Stomach (tissue), 4 donors: ENCODE results near the gene SPATA31D1.

Source experiments
- CTCF ChIP-seq, 7 experiments: fragments of 450-650 bp in 4 of 7; fragments of 200-600 bp in 3 of 7; sonication (generic) in 3 of 7; IDR thresholded peaks; one replicate each; pipeline ENCODE4 v1.5.1; 2016 to 2019; ENCODE audit warnings: antibody characterized with exemption in 7 of 7, control low read depth in 2 of 7, mild to moderate bottlenecking in 1 of 7
- EP300 ChIP-seq: sonication (generic); formaldehyde crosslinking; IDR thresholded peaks from one replicate; pipeline ENCODE4 v1.6.1; 2017; ENCODE audit warnings: antibody characterized with exemption
- POLR2A ChIP-seq, 4 donors: fragments of 450-650 bp; IDR thresholded peaks; one replicate each; pipeline ENCODE4 v1.6.1; 2016; ENCODE audit warnings: antibody characterized with exemption in 4 of 4, control low read depth in 2 of 4, mild to moderate bottlenecking in 1 of 4, moderate library complexity in 1 of 4

GRCh38 chr9:82031538-82032280 is 43.1 kb downstream of the SPATA31D1 start:
- TF ChIP-seq POLR2A (IDR thresholded peaks at IDR 0.05) (no peak), CTCF (IDR thresholded peaks at IDR 0.05) (no peak), EP300 (no peak)
